Measurements from ENCODE around the gene POLR3K. TPM values are rescaled to one million over a fixed set of nuclear protein-coding genes. Genes with fewer than 3 reads are reported as not detected.

Gene POLR3K
- total RNA-seq, 1 experiment from 2014 or later: 30.2 TPM

DNA sequence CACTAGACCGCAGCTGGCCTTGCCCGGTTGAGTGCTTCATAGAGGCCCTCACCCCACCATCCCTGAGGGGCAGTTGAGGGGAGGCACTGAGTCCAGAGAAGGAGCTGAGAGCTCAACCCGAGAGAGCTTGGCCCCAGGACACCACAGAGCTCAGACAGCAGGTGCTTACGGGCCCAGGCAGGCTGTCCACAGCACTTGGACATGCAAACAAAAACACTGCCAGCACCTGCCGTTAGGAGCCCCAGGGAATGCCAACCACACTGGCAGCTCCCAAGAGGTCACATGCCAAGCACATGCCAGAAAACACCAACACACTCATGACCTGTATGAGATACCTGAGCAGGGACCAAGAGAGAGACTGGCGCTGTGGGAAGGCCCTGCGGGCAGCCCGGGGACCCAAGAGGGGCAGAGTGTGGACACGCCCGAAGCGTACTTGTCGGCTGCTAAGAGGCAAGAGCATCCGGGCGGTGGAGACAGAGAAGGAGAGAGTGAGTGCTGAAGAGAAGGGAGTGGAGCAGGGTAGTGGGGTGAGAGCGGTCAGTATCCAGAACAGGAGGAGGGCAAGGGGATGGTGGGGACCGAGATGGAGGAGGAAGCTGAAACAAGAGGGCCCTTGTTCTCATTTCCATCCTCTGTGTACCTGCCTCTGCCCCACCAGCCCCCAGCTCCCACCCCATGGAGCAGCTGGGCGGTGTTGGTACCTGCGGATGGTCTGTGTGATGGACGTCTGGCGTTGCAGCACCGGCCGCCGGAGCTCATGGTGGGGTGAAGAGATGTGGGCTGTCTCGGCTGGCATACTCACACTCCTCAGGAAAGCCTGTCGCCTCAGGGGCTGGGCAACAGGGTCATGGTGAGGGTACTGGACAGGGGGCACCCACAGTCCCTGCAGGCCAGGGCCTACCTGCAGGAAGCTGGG is 10.8 kb upstream of the POLR3K start:
- TF ChIP-seq EZH2phosphoT487 (IDR thresholded peaks at IDR 0.05; ENCODE audit: borderline replicate concordance, low read length) (no peak), EZH2 (IDR thresholded peaks at IDR 0.05; ENCODE audit: low read length, unreplicated experiment) (no peak), CTCF (conservative IDR thresholded peaks at IDR 0.05; ENCODE audit: low read depth, low read length) (no peak)
- H3K4me2 ChIP-seq (ENCODE audit: low read length): no peak overlapping the region
- H3K4me3 ChIP-seq (ENCODE audit: low read length): no peak overlapping the region
- H3K27ac ChIP-seq (ENCODE audit: low read length): no peak overlapping the region
- no peaks in the 10 kb centered on the region for H3K27me3 ChIP-seq (ENCODE audit: low read length)
- no TSS peak for BruUV-seq (replicated peaks)
- 0 out of 2 replicates have a peak, but pooled peaks cover 1% of the 10 kb centered on the region for H3K79me2 ChIP-seq (ENCODE audit: low read length)
- peaks cover 4% of the 10 kb centered on the region; the same call in 1 of the 2 replicates for H3K4me1 ChIP-seq (ENCODE audit: insufficient read depth, low read length)
- H3K9me3 ChIP-seq (ENCODE audit: low read length): no peaks in the 10 kb centered on the region
- no peaks in the 10 kb centered on the region for H3K36me3 ChIP-seq (ENCODE audit: low read depth, low read length)
- POLR2A ChIA-PET (ENCODE audit: unreplicated experiment): no interaction called here
- H2AFZ ChIP-seq (ENCODE audit: low read length): no peak overlapping the region
- no peaks in the 10 kb centered on the region for H3F3A ChIP-seq (ENCODE audit: low read length, unreplicated experiment)
- intact Hi-C loops (cut with micrococcal nuclease): no loop called here
- CTCF ChIA-PET: no interaction called here
- no peak overlapping the region for H3K9ac ChIP-seq (ENCODE audit: low read length)
- no peaks in the 10 kb centered on the region for H4K20me1 ChIP-seq (ENCODE audit: low read length)
- H3K9me2 ChIP-seq (replicated peaks; ENCODE audit: low read length): no peaks in the 10 kb centered on the region
- no peak for ATAC-seq
- no peak for DNase-seq

- Histone ChIP-seq H3K27me3 (ENCODE audit: low read length) (no peaks in the 10 kb centered on the region), H3K4me3 (ENCODE audit: low read length) (no peak overlapping the region), H3K27ac (ENCODE audit: low read length) (no peak overlapping the region), H3K79me2 (ENCODE audit: low read length) (no peaks in the 10 kb centered on the region), H3K9me2 (replicated peaks; ENCODE audit: low read length) (no peaks in the 10 kb centered on the region), H3K9ac (ENCODE audit: low read length) (no peak overlapping the region), H2AFZ (ENCODE audit: low read length) (no peak overlapping the region), H3K4me2 (ENCODE audit: low read length) (no peak overlapping the region), H4K20me1 (ENCODE audit: low read length) (no peaks in the 10 kb centered on the region), H3K9me3 (ENCODE audit: low read length) (no peaks in the 10 kb centered on the region), H3F3A (ENCODE audit: low read length, unreplicated experiment) (no peaks in the 10 kb centered on the region), H3K4me1 (ENCODE audit: insufficient read depth, low read length) (peaks cover 4% of the 10 kb centered on the region; the same call in 1 of the 2 replicates), H3K36me3 (ENCODE audit: low read depth, low read length) (no peaks in the 10 kb centered on the region)
- BruUV-seq (replicated peaks): no TSS peak
- ATAC-seq (no peak), DNase-seq (no peak)
- TF ChIP-seq CTCF (conservative IDR thresholded peaks at IDR 0.05; ENCODE audit: low read depth, low read length): no peak
- no peak for TF ChIP-seq EZH2 (IDR thresholded peaks at IDR 0.05; ENCODE audit: low read length, unreplicated experiment)
- no peak for TF ChIP-seq EZH2phosphoT487 (IDR thresholded peaks at IDR 0.05; ENCODE audit: borderline replicate concordance, low read length)
- intact Hi-C loops (cut with micrococcal nuclease): no loop called here
- ChIA-PET POLR2A (ENCODE audit: unreplicated experiment) (no interaction called here), CTCF (no interaction called here)
Observed at GRCh38 chr16:63466-63865, 10.1 kb upstream of the POLR3K start.

- H4K20me1 ChIP-seq (ENCODE audit: low read length): no peaks in the 10 kb centered on the region
- H3K9ac ChIP-seq (ENCODE audit: low read length): no peak overlapping the region
- DNase-seq (no peak), ATAC-seq (no peak)
- POLR2A ChIA-PET (ENCODE audit: unreplicated experiment): no interaction called here
- no peaks in the 10 kb centered on the region for H3F3A ChIP-seq (ENCODE audit: low read length, unreplicated experiment)
- intact Hi-C loops (cut with micrococcal nuclease): no loop called here
- H3K27ac ChIP-seq (ENCODE audit: low read length): no peak overlapping the region
- H3K4me1 ChIP-seq (ENCODE audit: insufficient read depth, low read length): peaks cover 4% of the 10 kb centered on the region; the same call in 1 of the 2 replicates
- no peak overlapping the region for H2AFZ ChIP-seq (ENCODE audit: low read length)
- no peaks in the 10 kb centered on the region for H3K27me3 ChIP-seq (ENCODE audit: low read length)
- no peak overlapping the region for H3K4me2 ChIP-seq (ENCODE audit: low read length)
- no peaks in the 10 kb centered on the region for H3K9me2 ChIP-seq (replicated peaks; ENCODE audit: low read length)
- no peaks in the 10 kb centered on the region for H3K36me3 ChIP-seq (ENCODE audit: low read depth, low read length)
- TF ChIP-seq EZH2phosphoT487 (IDR thresholded peaks at IDR 0.05; ENCODE audit: borderline replicate concordance, low read length) (no peak), EZH2 (IDR thresholded peaks at IDR 0.05; ENCODE audit: low read length, unreplicated experiment) (no peak), CTCF (conservative IDR thresholded peaks at IDR 0.05; ENCODE audit: low read depth, low read length) (no peak)
- H3K4me3 ChIP-seq (ENCODE audit: low read length): no peak overlapping the region
- H3K9me3 ChIP-seq (ENCODE audit: low read length): no peaks in the 10 kb centered on the region
- CTCF ChIA-PET: no interaction called here
- BruUV-seq (replicated peaks): no TSS peak
- no peaks in the 10 kb centered on the region for H3K79me2 ChIP-seq (ENCODE audit: low read length)
Observed at GRCh38 chr16:62968-63391, 9.6 kb upstream of the POLR3K start.

All from PC-3 (cell line).